IPS-15b (cell line): ENCODE results near the gene PTPRT.
"Not testable (repeated sequence)": the region's sequence is repeated elsewhere in the genome, so short reads cannot be mapped to it uniquely, and the experiment has no call there.

Source experiments
- H3K27me3 ChIP-seq: one replicate; pipeline ENCODE4 v1.6.1; 2013; ENCODE audit warnings: low read length; ENCODE audit not compliant: control insufficient read depth, insufficient read depth
- H3K36me3 ChIP-seq: one replicate; pipeline ENCODE4 v1.6.1; 2013; ENCODE audit warnings: low read length; ENCODE audit not compliant: control insufficient read depth, insufficient read depth
- H3K4me1 ChIP-seq: one replicate; pipeline ENCODE4 v1.6.1; 2013; ENCODE audit warnings: mild to moderate bottlenecking, low read length; ENCODE audit not compliant: control insufficient read depth, insufficient read depth
- H3K4me3 ChIP-seq: one replicate; pipeline ENCODE4 v1.5.1; 2013; ENCODE audit warnings: low read depth, low read length
- H3K9ac ChIP-seq: one replicate; pipeline ENCODE4 v1.6.1; 2013; ENCODE audit warnings: low read depth, mild to moderate bottlenecking, low read length
- H3K9me3 ChIP-seq: one replicate; pipeline ENCODE4 v1.6.1; 2013; ENCODE audit warnings: mild to moderate bottlenecking, low read length; ENCODE audit not compliant: control insufficient read depth, insufficient read depth

PTPRT gene

DNA sequence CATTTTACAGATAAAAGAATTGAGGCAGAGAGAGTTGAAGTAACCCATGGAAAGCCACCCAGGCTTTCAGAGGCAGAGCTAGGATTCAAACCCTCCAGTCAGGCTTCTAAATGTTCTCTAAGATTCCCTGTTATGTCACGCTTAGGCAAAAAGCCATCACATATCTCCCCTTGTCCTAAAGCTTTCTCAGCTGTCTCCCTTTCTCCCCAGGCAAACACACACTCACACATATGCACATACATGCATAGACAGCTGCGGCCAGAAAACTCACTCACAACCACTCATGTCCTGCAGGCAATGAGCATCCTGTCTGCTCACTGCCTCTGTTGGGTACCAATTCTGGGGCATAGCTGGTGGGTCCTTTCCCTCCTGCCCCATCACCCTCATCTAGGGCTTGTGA, 975.6 kb downstream of the PTPRT start:
- H3K4me3 ChIP-seq = no peak overlapping the region
- H3K4me1 ChIP-seq = no peaks in the 10 kb centered on the region
- no peaks in the 10 kb centered on the region for H3K9me3 ChIP-seq
- H3K27me3 ChIP-seq = no peaks in the 10 kb centered on the region
- H3K9ac ChIP-seq = no peak overlapping the region
- no peaks in the 10 kb centered on the region for H3K36me3 ChIP-seq

DNA sequence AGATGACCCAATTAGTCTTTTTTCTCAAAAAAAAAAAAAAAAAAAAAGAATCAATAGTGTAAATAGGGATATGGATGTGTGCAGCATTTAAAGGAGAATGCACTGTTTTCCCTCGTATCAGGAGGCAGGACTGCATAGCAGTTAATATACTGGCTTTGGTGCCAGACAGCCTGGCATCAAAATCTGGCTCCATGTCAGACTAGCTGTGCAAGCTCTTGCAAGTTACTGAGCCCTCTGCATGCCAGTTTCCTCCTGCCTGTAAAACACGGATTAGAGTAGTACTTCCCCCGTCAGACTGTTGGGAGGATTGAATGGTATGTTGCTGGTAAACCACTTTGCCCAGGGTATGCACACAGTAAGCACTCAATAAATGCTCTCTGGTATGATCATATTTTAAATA, 977.3 kb downstream of the PTPRT start:
- Histone ChIP-seq H3K36me3 (no peaks in the 10 kb centered on the region), H3K4me3 (no peak overlapping the region), H3K9ac (no peak overlapping the region), H3K27me3 (no peaks in the 10 kb centered on the region), H3K9me3 (no peaks in the 10 kb centered on the region), H3K4me1 (no peaks in the 10 kb centered on the region)

DNA sequence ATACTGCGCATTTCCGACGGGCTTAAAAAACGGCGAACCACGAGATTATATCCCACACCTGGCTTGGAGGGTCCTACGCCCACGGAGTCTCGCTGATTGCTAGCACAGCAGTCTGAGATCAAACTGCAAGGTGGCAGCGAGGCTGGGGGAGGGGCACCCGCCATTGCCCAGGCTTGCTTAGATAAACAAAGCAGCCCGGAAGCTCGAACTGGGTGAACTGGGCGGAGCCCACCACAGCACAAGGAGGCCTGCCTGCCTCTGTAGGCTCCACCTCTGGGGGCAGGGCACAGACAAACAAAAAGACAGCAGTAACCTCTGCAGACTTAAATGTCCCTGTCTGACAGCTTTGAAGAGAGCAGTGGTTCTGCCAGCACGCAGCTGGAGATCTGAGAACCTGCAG, 983.1 kb downstream of the PTPRT start:
- not testable (repeated sequence) for H3K9ac ChIP-seq, H3K9me3 ChIP-seq, H3K27me3 ChIP-seq, H3K4me1 ChIP-seq, H3K36me3 ChIP-seq, H3K4me3 ChIP-seq

DNA sequence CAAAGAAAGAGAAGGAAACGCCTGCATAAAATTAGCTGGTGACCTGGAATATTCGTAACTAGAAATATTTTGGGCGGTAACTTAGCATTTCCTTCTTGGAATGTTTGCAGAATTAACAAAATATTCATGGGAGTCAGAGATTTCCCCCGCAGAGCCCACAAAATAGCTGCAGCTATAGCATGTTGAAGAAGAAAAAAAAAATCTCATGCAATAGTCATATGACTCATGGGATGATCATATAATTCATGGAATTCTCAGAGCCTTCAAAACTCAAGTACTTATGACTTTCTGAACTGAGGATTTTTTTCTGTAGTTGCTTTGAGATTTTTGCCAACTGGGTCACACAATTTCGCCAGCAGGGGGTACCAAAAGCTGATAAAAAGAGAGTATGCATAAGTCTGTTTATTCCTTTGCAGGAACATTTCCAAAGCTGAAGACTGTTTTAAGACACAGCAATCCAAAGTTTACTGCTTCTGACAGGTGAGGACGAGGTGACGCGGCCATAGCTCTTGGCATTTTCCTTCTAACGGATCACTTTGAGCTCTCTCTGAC, 985.5 kb downstream of the PTPRT start:
- no peak overlapping the region for H3K4me3 ChIP-seq
- no peaks in the 10 kb centered on the region for H3K27me3 ChIP-seq
- no peaks in the 10 kb centered on the region for H3K4me1 ChIP-seq
- no peaks in the 10 kb centered on the region for H3K9me3 ChIP-seq
- H3K9ac ChIP-seq = no peak overlapping the region
- H3K36me3 ChIP-seq = peaks cover 4% of the 10 kb centered on the region

DNA sequence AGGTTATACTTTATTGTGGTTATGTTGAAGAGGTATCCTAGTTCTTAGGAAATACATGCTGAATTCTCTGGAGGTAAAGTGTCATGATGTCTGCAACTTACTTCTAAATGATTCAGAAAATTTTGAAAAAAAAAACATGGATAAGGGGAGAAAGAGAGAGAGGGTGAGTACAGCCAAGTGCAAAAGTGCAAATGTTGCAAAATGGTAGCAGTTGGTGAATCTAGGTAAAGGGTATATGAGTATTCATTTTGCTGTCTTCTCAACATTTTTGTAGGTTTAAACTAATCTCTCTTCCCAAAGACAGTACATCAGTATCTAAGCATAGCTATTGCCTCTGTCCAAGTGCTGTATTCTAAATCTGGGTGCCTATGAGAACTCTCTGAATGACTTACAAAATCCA, 992.1 kb downstream of the PTPRT start:
- no peaks in the 10 kb centered on the region for H3K27me3 ChIP-seq
- H3K4me1 ChIP-seq = no peaks in the 10 kb centered on the region
- H3K4me3 ChIP-seq = no peak overlapping the region
- no peak overlapping the region for H3K9ac ChIP-seq
- H3K36me3 ChIP-seq = no peaks in the 10 kb centered on the region
- no peaks in the 10 kb centered on the region for H3K9me3 ChIP-seq

- Histone ChIP-seq H3K27me3 (peaks cover 24% of the 10 kb centered on the region), H3K4me3 (no peak overlapping the region), H3K36me3 (no peaks in the 10 kb centered on the region), H3K9ac (no peak overlapping the region), H3K4me1 (no peaks in the 10 kb centered on the region), H3K9me3 (no peaks in the 10 kb centered on the region)
Observed at GRCh38 chr20:42193119-42193518, 996.6 kb downstream of the PTPRT start.

DNA sequence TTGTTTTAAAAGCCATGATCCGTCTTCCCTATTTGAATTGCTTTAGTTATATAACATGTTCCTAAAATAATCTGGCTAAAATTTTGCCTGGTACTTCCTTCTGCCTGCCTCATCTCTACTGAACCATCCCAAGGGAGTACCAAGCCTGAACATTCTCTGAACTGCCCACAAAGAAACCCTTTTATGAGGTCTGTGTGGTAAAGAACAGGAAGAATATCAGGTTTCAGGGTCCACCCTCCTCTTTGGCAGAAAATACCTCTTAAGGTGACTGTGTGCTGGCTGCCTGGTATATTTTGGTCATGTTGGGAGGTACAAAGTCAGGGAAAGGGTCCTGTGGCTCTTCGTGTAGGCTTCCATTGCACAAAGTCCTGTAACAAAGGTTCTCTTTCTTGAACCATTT, 997.4 kb downstream of the PTPRT start:
- Histone ChIP-seq H3K9me3 (no peaks in the 10 kb centered on the region), H3K4me1 (no peaks in the 10 kb centered on the region), H3K9ac (no peak overlapping the region), H3K4me3 (no peak overlapping the region), H3K27me3 (peaks cover 32% of the 10 kb centered on the region), H3K36me3 (no peaks in the 10 kb centered on the region)

GRCh38 chr20:42191140-42191860, 998.4 kb downstream of the PTPRT start:
- Histone ChIP-seq H3K9ac (no peak overlapping the region), H3K27me3 (peaks cover 42% of the 10 kb centered on the region), H3K9me3 (no peaks in the 10 kb centered on the region), H3K4me3 (no peak overlapping the region), H3K4me1 (no peaks in the 10 kb centered on the region), H3K36me3 (no peaks in the 10 kb centered on the region)

- no peaks in the 10 kb centered on the region for H3K4me1 ChIP-seq
- H3K36me3 ChIP-seq = no peaks in the 10 kb centered on the region
- H3K27me3 ChIP-seq = peaks cover 53% of the 10 kb centered on the region
- no peak overlapping the region for H3K4me3 ChIP-seq
- no peaks in the 10 kb centered on the region for H3K9me3 ChIP-seq
- no peak overlapping the region for H3K9ac ChIP-seq
Observed at GRCh38 chr20:42190084-42190483, 999.6 kb downstream of the PTPRT start.

- H3K4me3 ChIP-seq = no peak overlapping the region
- no peaks in the 10 kb centered on the region for H3K9me3 ChIP-seq
- no peak overlapping the region for H3K9ac ChIP-seq
- H3K27me3 ChIP-seq = peaks cover 62% of the 10 kb centered on the region
- no peaks in the 10 kb centered on the region for H3K36me3 ChIP-seq
- H3K4me1 ChIP-seq = no peaks in the 10 kb centered on the region
Observed at GRCh38 chr20:42186337-42186736, 1003.4 kb downstream of the PTPRT start.

DNA sequence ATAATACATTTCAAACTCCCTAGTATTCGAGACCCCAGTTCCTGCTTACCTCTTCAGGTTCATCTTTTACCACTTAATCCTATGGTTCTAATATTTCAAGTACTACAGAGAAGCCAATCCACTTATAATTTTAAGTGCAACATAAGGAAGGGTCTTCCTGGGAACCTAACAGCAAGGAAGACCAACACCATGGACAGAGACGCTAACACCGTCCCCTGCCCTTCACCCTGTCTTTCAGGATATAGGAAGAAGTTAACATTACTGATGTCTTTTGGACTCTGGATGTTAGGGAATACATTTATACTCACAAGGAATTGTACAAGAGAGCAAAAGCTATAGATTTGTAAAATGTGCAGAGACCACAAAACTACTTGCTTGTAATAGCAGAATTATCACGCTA, 1006.6 kb downstream of the PTPRT start:
- Histone ChIP-seq H3K4me3 (no peak overlapping the region), H3K36me3 (no peaks in the 10 kb centered on the region), H3K4me1 (no peaks in the 10 kb centered on the region), H3K27me3 (peaks cover 44% of the 10 kb centered on the region), H3K9me3 (no peaks in the 10 kb centered on the region), H3K9ac (no peak overlapping the region)

DNA sequence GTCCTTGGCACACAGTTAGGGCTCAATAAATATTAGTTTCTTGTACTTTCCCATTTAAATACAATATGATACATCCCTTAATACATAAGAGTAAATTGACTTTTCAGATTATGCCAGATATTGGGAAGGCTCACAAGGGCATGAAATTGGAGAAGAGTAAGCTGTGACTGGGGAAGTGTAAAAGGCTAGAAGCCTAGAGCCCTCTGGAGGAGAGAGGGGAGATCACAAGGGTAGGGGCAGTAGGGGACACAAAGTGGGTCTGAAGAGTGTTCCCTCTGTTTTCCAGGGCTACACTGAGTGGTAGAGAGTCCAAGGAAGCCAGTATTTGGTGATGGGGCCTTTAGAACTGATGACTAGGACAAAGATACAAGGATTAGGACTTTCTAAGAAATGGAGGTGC, 1008.6 kb downstream of the PTPRT start:
- Histone ChIP-seq H3K27me3 (peaks cover 24% of the 10 kb centered on the region), H3K9ac (no peak overlapping the region), H3K4me3 (no peak overlapping the region), H3K36me3 (no peaks in the 10 kb centered on the region), H3K9me3 (no peaks in the 10 kb centered on the region), H3K4me1 (no peaks in the 10 kb centered on the region)
